Astrocyte of the hippocampus (primary cell): ENCODE measurements around the gene GNB1.
"Not testable (repeated sequence)": the region's sequence is repeated elsewhere in the genome, so short reads cannot be mapped to it uniquely, and the experiment has no call there.

Experiments
- DNase-seq: peaks from one replicate; pipeline ENCODE4 v3.0.0; 2011; ENCODE audit warnings: low read depth, low spot score

GNB1 gene

GRCh38 chr1:1890506-1891348 is at the start of gene GNB1:
Gene GNB1, minus strand, starts transcription at chr1:1891087. Its CDS starts 65,634 bp downstream, at chr1:1825453.
- DNase-seq, result peak; percentile 98

DNA sequence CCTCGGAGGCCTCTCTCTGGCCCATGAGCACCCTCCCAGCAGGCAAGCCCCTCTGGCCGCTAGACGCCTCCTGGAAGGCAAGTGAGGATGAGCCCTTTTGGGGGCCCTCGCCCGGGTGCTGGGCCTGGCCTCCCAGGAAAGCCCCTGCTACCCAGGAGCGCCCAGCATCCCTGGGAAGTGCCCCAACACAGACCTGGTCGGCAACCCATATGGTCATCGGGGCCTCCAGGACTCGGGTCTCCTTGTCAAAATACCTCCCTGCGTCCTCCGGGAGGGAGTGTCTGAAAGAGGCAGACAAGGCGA is 49.2 kb upstream of the GNB1 start:
- no peak for DNase-seq

GRCh38 chr1:1939296-1940122 is 48.6 kb upstream of the GNB1 start:
- no peak for DNase-seq

- DNase-seq, result no peak
These were observed 47.9 kb upstream of the GNB1 start for GRCh38 chr1:1938613-1939295.

DNA sequence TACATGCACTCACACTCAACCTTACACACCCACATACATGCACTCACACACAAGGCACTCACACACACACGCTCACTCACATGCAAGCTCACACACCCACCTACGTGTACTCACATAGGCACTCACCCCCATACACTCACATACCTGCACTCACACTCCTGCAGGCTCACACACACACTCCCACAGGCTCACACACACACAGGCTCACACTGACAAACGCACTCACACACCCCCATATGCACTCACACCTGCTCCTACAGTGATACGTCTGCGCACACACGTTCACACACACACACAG is 47.3 kb upstream of the GNB1 start:
- DNase-seq, result no peak

- no peak for DNase-seq
These were observed 46.8 kb upstream of the GNB1 start for GRCh38 chr1:1937549-1938275.

DNA sequence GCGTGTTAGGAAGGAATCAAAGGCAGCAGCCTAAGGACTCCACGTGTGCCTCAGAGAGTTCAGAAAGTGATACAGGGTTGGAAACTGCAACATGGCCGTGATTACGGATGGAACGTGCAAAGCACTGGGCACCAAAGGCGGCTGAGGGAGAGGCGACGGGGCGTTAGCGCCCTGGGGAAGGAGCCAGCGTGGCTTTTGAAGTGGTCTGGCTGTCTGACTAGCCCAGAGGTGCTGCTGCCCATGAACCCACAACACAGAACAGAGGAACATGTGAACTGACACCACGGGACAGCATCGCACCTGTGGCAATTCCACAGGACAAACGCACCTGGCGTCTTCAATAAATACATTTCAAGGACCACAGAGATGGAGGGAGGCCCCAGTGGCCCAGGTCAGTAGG is 46.2 kb upstream of the GNB1 start:
- DNase-seq, result no peak

DNA sequence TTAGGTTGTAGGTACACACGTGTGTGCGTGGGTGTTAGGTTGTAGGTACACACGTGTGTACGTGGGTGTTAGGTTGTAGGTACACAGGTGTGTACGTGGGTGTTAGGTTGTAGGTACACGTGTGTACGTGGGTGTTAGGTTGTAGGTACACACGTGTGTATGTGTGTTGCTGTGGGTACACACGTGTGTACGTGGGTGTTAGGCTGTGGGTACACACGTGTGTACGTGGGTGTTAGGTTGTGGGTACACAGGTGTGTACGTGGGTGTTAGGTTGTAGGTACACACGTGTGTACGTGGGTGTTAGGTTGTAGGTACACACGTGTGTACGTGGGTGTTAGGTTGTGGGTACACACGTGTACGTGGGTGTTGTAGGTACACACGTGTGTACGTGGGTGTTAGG is 44.0 kb upstream of the GNB1 start:
- DNase-seq, result not testable (repeated sequence)

DNA sequence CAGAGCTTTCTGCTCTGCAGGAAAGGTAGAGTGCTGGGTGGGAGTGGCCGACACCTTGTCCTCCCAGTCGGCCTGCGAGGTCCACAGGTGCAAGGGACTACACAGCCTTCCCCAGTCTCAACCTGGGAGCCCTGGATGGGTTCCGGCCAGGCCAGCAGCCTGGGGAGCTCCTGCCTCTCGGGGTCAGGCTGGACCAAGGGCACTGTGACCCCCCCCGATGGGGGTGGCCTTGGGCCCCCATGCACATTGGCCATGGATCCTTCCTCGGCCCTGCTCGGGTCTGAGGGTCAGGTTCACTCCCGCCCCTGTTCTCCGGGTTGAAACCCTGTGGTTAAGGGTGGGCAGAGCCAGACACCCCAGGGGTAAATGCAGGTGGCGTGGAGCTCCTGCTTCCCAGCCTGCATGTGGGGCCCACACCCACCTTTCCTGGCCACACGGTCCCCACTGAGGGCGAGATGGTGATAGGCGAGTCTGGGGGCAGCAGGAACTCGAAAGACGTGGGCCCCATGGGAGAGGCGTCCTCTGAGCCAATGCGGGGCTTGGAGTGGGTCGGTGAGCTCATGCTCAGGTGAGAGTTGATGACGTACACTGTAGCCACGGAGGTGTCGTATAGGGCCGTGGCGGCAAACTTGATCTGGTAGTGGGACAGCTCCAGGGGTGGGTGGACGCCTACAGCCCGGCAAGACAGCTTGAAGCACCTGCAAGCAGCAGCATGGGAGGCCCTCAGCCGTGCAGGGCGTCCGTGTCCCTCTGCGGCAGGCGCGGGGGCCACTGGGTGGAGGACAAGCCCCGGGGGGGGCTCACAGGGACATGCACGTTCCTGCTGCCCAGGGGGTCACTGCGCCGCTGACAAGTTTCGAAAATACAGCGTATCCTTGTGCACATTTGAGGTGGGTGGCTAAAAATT is 39.0 kb upstream of the GNB1 start:
- DNase-seq, result no peak

DNA sequence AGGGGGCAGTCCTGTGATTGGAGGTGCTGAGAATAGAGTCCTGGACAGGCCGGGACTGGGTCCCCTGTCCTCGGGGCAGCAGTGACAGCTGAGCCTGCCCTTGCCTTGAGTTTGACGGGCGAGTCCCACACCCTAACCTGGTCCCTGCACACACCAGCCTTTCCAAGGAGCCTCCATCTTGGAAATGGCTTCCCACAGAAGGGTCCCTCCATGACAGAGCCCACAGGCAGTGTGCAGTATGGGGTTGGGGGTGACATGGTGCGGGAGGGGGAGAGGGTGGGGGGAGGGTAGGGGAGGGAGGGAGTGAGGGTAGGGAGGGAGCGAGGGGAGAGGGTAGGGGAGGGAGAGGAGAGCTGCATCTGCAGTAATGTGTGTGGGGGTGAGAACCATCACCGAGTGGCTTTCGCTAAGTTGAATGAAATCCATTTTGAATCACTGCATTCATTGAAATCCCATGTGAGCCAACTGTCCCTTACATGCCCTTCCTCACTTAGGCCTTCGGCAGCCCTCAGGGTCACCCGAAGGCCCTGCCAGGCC is 38.3 kb upstream of the GNB1 start:
- DNase-seq, result no peak

DNA sequence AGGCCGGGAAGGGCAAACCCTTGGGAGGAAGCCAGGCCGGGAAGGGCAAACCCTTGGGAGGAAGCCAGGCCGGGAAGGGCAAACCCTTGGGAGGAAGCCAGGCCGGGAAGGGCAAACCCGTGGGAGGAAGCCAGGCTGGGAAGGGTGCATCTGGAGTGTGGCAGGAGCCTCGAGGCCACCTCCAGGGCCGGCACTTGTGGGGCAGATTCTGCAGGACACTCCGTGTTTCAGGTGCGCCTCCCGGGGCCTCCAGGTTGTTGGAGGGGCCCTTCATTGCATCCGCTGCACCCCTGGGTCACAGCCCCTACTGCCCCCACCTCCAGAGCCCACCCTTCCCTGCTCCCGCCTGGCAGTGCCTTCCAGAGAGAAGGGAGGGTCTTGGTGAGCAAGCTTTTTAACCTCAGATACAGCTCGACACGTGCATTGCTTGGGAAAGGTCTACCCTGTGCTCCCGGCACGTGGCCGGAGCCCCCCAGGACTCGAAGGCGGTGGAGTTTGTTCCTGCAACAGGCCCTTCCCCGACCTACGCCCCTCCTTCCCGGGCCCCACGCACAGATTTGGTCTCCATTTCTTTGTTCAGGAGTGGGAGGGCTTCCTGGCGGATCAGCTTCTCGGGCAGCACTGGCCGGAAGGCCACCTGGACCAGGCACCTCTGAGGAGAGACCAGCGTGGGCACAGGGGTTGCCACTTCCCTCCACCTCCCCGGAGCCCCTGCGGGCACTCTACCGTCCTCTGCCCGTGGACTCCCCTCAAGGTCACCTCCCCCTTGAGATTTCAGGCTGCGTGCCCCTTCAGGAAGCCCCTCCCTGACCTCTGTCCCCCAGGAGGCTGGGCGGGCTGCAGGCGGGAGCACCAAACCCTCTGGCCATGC is 37.6 kb upstream of the GNB1 start:
- DNase-seq, result no peak

DNA sequence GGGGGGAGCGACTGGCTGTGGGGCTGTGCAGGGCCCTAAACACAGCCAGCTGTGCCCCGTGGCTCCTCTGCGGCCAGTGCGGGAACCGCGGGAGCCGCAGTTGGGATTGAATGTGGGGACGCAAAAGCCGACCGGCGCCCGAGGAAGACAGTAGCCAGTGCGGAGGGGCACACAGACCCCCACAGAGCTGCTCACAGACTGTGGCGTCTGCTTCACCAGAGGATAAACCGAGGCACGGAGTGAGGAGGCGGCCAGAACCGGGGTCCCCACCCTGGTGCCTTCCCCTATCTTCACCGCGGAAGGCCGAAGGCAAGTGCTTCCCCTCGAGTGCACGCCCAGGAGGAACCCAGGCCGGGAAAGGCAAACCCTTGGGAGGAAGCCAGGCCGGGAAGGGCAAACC is 36.9 kb upstream of the GNB1 start:
- no peak for DNase-seq

DNA sequence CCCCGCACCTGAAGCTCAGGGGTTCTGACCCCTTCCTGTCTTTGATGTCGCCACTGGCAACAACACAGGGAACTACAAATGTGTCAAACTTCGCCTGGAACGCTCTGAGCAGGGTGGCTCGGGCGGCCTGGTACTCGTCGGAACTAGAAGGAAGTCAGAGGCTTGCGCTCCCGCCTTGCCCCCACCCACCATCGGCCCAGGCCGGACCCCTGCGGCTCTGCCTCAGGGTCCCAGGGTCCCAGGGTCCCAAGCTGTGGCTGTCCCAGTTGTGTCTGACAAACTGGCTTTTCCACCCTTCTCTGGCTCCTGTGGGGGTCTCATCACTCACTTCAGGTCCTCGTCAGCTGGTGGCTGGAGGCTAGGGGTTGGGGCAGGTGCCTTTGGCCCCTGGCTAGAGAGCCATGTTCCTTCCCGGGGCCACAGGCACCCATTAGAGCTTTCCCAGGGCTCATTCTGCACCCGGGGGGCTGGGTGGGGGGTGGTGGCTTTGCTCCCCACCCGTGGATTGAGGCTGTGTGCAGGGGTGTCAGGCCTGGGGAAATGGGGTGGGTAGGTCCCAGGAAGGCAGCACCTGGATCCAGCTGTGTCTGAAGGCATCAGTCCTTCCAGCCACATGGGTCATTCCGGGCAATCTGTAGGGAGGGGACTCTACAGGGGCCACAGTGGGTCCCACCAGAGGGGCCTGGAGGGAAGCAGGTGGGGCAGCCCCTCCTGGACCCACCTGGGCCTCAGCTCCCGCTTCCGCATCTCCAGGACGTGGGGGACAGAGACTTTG is 36.2 kb upstream of the GNB1 start:
- no peak for DNase-seq

- no peak for DNase-seq
These were observed 35.5 kb upstream of the GNB1 start for GRCh38 chr1:1926346-1926811.

DNA sequence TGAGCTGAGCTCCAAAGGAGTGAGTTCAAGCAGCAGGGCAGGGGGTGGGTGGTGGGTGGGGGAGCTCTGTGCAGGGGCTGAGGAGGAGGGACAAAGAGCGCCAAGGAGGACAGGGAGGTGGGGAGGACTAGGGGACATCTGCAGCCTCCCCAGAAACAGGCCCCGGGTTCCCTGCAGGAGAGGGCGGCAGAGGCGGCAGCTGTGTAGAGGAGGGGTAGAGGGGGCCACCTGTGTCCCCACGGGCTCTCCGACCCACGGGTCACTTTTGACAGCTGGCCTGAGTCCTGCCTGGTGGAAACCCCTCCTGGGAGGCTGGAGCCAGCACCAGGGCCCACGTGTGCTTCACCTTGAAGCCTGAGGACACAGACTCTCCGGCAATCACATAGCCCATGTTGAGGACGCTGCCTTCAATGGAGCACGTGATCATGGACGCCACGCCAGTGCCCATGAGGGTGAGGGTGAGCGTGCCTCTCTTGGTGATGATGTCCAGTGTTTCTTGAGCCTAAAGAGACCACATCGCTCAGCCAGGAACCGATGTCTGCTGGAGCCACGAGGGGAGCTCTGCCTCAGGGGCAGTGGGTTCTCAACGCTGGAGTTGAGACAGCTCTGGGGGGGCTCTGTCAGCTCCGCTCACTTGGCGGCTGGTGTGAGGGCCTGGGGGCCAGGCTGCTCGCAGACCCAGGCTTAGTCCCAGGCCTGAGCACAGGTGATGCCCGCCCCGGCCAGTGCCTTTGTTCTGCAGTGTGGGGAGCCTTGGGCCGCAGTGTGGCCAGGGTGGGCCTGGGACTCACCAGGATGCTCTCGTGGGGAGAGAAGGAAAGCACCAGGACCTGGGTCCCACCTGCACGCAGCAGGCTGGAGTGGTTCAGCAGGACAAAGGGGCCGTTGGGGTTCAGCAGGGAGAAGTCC is 34.8 kb upstream of the GNB1 start:
- no peak for DNase-seq

DNA sequence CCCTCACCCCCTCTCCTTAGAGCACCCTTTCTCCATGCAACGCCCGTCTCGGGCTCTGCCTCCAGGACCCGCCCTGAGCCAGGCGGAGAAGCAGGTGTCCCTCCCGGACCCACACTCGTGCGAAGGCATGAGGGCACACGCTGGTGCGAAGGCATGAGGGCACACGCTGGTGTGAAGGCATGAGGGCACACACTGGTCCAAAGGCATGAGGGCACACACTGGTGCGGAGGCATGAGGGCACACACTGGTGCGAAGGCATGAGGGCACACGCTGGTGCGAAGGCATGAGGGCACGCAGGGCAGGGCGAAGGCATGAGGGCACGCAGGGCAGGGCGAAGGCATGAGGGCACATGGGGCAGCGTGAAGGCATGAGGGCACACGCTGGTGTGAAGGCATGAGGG is 34.0 kb upstream of the GNB1 start:
- DNase-seq, result no peak

DNA sequence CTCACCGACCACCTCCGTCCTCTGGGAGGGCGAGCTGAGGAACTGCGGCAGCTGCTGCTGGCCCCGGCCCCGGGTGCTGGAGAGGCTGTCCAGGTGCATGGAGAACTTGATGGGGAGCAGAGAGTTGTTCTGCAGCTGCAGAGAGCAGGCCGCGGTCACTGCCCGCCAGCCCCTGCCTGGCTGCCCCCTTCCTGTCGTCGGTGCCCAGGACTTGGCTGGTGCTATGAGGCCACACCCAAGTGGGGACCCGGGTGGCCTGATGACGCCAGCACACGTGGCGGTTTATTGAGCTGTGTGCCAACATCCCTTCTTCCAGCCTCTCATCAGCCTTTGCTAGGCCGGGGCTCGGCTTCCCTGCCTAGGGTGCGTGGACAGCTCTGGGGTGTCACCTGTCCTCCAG is 33.5 kb upstream of the GNB1 start:
- DNase-seq, result no peak
